H1 (cell line): ENCODE measurements around the gene SNAP29. TPM values are rescaled to one million over a fixed set of nuclear protein-coding genes. Genes with fewer than 3 reads are reported as not detected.

Experiments used
- CHD7 ChIP-seq: fragments of 300-600 bp; sonication (generic); IDR thresholded peaks from 2 replicates; pipeline ENCODE4 v1.7.1; 2012; ENCODE audit warnings: low read length, moderate library complexity, mild to moderate bottlenecking, inconsistent platforms; ENCODE audit not compliant: insufficient replicate concordance
- CREB1 ChIP-seq: IDR thresholded peaks from 2 replicates; pipeline ENCODE4 v1.6.1; 2012; ENCODE audit warnings: inconsistent platforms
- POLR2A ChIP-seq, 2 experiments: IDR thresholded peaks; 1 replicate in 1 of 2; 2 replicates in 1 of 2; pipeline ENCODE4 v1.6.1; 2011; ENCODE audit warnings: low read depth in 2 of 2, low read length in 2 of 2, mild to moderate bottlenecking in 2 of 2; ENCODE audit errors: control extremely low read depth in 1 of 2
- ZNF274 ChIP-seq: IDR thresholded peaks from 2 replicates; pipeline ENCODE4 v1.7.0; 2012; ENCODE audit warnings: low read length, borderline replicate concordance; ENCODE audit errors: extremely low read depth
- polyA plus RNA-seq, 7 experiments: library from polyadenylated mRNA; depleted of rRNA in 3 of 7; stranded (reverse) in 5 of 7; unstranded in 2 of 7; fragments of >200 nt in 5 of 7; fragments of 200-250 nt in 2 of 7; gene quantifications; 1 replicate in 5 of 7; 2 replicates in 1 of 7; 4 replicates in 1 of 7; pipeline versions ENCODE4 v1.2.1 to v1.2.3, GENCODE V29; 2011 to 2013; ENCODE audit warnings: missing spikeins in 2 of 7, mixed read lengths in 2 of 7
- total RNA-seq: library from RNA; stranded (reverse); fragmentation: NEBNext Ultra II Directional; extraction: Animal tissue kit (Norgen Biotek cat#: 25700); gene quantifications from 2 replicates; pipeline ENCODE4 v1.2.1, GENCODE V29; 2021

The SNAP29 gene
- total and polyA plus RNA-seq, 2 of the 8 experiments (the other 6 are each of a cell fraction or from before 2014, with no cell fraction given), result 11.8 to 15.0 TPM

GRCh38 chr22:20811971-20812660 is 46.7 kb upstream of the SNAP29 start (continued):
- TF ChIP-seq CHD7 (no peak), CREB1 (no peak), ZNF274 (no peak), POLR2A (IDR thresholded peaks at IDR 0.05; ENCODE audit: control extremely low read depth in 1 of 2, low read depth in 2 of 2, low read length in 2 of 2) (no peak)
